HEK293 (cell line): ENCODE results near the gene TEX14.

ENCODE experiments used
- CTCF ChIA-PET: fragments of 350-600 bp; formaldehyde crosslinking; extraction: SDS; loops from one replicate; lab custom pipeline; 2021; ENCODE audit warnings: antibody characterized with exemption; lab: Yijun Ruan, JAX
- POLR2A ChIA-PET: fragments of 300-600 bp; formaldehyde crosslinking; extraction: SDS; loops from one replicate; lab custom pipeline; 2020; ENCODE audit warnings: antibody characterized with exemption, inconsistent platforms; lab: Yijun Ruan, JAX
- H3K27ac ChIP-seq: fragments of 200-500 bp; sonication (Bioruptor generic); 2 replicates; pipeline ENCODE4 v1.5.1; 2014; ENCODE audit warnings: low read depth, low read length, control low read depth, inconsistent platforms; ENCODE audit errors: extremely low read depth
- H3K36me3 ChIP-seq, 2 experiments: fragments of 200-500 bp in 1 of 2; sonication (Bioruptor generic) in 1 of 2; 1 replicate in 1 of 2; 2 replicates in 1 of 2; pipeline ENCODE4 v1.5.1; 2014 to 2017; ENCODE audit warnings: inconsistent platforms in 2 of 2, low read length in 2 of 2; ENCODE audit not compliant: control insufficient read depth in 2 of 2, insufficient read depth in 1 of 2
- H3K4me1 ChIP-seq: fragments of 200-500 bp; sonication (Bioruptor generic); 2 replicates; pipeline ENCODE4 v1.5.1; 2014; ENCODE audit warnings: mild to moderate bottlenecking, low read length, inconsistent platforms; ENCODE audit not compliant: control insufficient read depth, insufficient read depth
- H3K4me3 ChIP-seq: 2 replicates; pipeline ENCODE4 v1.5.1; 2011; ENCODE audit warnings: low read depth, mild to moderate bottlenecking, control low read depth, low read length, moderate library complexity
- H3K9me3 ChIP-seq: fragments of 200-500 bp; sonication (Bioruptor generic); 2 replicates; pipeline ENCODE4 v1.5.1; 2014; ENCODE audit warnings: low read depth, low read length, inconsistent platforms; ENCODE audit not compliant: control insufficient read depth, insufficient read depth
- CTCF ChIP-seq: fragments of 450-650 bp; formaldehyde crosslinking; IDR thresholded peaks from 2 replicates; pipeline ENCODE4 v1.5.1; 2016; ENCODE audit warnings: missing biosample characterization, missing genetic modification characterization
- EGR2 ChIP-seq: fragments of 450-650 bp; formaldehyde crosslinking; IDR thresholded peaks from 2 replicates; pipeline ENCODE4 v1.5.1; 2016; ENCODE audit warnings: low read depth, missing biosample characterization, missing genetic modification characterization
- KLF10 ChIP-seq: fragments of 450-650 bp; IDR thresholded peaks from 2 replicates; pipeline ENCODE4 v1.5.1; 2018; ENCODE audit warnings: missing biosample characterization, mild to moderate bottlenecking, missing genetic modification characterization
- PRDM4 ChIP-seq: fragments of 450-650 bp; formaldehyde crosslinking; IDR thresholded peaks from 2 replicates; pipeline ENCODE4 v1.5.1; 2017; ENCODE audit warnings: missing biosample characterization, missing genetic modification characterization
- REPIN1 ChIP-seq: fragments of 450-650 bp; formaldehyde crosslinking; IDR thresholded peaks from 2 replicates; pipeline ENCODE4 v1.5.1; 2017; ENCODE audit warnings: missing biosample characterization, missing genetic modification characterization, low read depth
- ZNF2 ChIP-seq: fragments of 450-650 bp; formaldehyde crosslinking; IDR thresholded peaks from 2 replicates; pipeline ENCODE4 v1.5.1; 2016; ENCODE audit warnings: missing biosample characterization, missing genetic modification characterization
- ZNF311 ChIP-seq: fragments of 450-650 bp; formaldehyde crosslinking; IDR thresholded peaks from 2 replicates; pipeline ENCODE4 v1.5.1; 2017; ENCODE audit warnings: missing biosample characterization, missing genetic modification characterization, borderline replicate concordance
- ZNF391 ChIP-seq: fragments of 450-650 bp; formaldehyde crosslinking; IDR thresholded peaks from 2 replicates; pipeline ENCODE4 v1.5.1; 2016; ENCODE audit warnings: low read depth, missing biosample characterization, missing genetic modification characterization, borderline replicate concordance
- ZNF624 ChIP-seq: fragments of 450-650 bp; formaldehyde crosslinking; IDR thresholded peaks from 2 replicates; pipeline ENCODE4 v1.5.1; 2017; ENCODE audit warnings: missing biosample characterization, missing genetic modification characterization
- ZNF654 ChIP-seq: fragments of 450-650 bp; formaldehyde crosslinking; IDR thresholded peaks from 2 replicates; pipeline ENCODE4 v1.5.1; 2016; ENCODE audit warnings: low read depth, missing biosample characterization, missing genetic modification characterization
- ZNF660 ChIP-seq: fragments of 450-650 bp; IDR thresholded peaks from 2 replicates; pipeline ENCODE4 v1.5.1; 2018; ENCODE audit warnings: missing biosample characterization, mild to moderate bottlenecking, missing genetic modification characterization
- TF ChIP-seq, protein P1 (sequence below): fragments of 450-650 bp; formaldehyde crosslinking; IDR thresholded peaks from 2 replicates; pipeline ENCODE4 v1.5.1; 2016; ENCODE audit warnings: missing biosample characterization, missing genetic modification characterization
- TF ChIP-seq, protein P2 (sequence below): fragments of 450-650 bp; formaldehyde crosslinking; IDR thresholded peaks from 2 replicates; pipeline ENCODE4 v1.5.1; 2016; ENCODE audit warnings: missing biosample characterization, missing genetic modification characterization

The TEX14 gene

DNA sequence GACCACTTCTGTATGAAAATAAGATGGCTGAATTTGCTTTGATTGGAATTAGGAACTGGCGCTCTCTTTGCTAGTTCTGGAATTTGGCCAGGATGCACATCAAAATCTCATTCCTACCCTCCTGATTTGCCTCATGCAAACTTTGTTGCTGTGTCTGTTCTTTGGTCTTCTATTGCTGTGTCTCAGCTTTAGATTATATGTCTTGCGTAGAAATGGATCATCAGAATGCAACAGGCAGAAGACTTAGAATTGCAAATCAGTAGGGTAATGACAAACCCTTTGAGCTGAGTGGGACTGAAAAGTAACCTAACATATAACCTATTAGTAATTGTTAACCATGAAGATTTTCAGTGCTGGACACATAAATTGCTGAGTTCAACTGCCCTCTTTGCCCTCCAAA, 30.9 kb upstream of the TEX14 start (continued):
- TF ChIP-seq, protein P1, sequence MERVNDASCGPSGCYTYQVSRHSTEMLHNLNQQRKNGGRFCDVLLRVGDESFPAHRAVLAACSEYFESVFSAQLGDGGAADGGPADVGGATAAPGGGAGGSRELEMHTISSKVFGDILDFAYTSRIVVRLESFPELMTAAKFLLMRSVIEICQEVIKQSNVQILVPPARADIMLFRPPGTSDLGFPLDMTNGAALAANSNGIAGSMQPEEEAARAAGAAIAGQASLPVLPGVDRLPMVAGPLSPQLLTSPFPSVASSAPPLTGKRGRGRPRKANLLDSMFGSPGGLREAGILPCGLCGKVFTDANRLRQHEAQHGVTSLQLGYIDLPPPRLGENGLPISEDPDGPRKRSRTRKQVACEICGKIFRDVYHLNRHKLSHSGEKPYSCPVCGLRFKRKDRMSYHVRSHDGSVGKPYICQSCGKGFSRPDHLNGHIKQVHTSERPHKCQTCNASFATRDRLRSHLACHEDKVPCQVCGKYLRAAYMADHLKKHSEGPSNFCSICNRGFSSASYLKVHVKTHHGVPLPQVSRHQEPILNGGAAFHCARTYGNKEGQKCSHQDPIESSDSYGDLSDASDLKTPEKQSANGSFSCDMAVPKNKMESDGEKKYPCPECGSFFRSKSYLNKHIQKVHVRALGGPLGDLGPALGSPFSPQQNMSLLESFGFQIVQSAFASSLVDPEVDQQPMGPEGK: no peak
- TF ChIP-seq, all 188 proteins: peak for 1

DNA sequence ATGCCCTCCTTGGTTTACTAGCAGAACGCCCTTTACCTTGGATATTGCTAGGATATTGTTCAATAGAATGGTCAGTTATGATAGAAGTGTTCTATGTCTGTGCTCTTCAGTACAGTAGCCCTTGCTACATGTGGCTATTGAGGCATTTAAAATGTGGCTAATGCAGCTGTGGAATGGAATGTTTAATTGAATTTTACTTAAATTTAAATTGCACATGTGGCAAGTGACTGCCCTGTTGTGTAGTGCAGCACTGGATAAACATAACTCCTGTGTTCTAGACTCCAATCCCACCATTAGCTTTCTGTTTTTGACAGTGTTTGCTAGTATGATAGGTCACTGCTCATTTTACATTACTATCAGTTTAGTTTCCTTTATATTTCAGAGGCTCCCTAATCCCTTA, 30.4 kb upstream of the TEX14 start:
- ChIA-PET POLR2A (no interaction called here), CTCF (interaction anchor here (0.7 to 1.3 kb wide), 2 partner anchors 11 to 146 kb away, joined by 3 read pairs; no protein-coding TSS in a partner anchor)
- H3K27ac ChIP-seq: no peak overlapping the region
- H3K4me3 ChIP-seq: no peak overlapping the region
- peaks cover 67 to 72% of the 10 kb centered on the region in 2 experiments for H3K36me3 ChIP-seq
- TF ChIP-seq KLF10 (no peak), PRDM4 (no peak), ZNF311 (no peak)
- H3K4me1 ChIP-seq: no peaks in the 10 kb centered on the region
- no peaks in the 10 kb centered on the region for H3K9me3 ChIP-seq

DNA sequence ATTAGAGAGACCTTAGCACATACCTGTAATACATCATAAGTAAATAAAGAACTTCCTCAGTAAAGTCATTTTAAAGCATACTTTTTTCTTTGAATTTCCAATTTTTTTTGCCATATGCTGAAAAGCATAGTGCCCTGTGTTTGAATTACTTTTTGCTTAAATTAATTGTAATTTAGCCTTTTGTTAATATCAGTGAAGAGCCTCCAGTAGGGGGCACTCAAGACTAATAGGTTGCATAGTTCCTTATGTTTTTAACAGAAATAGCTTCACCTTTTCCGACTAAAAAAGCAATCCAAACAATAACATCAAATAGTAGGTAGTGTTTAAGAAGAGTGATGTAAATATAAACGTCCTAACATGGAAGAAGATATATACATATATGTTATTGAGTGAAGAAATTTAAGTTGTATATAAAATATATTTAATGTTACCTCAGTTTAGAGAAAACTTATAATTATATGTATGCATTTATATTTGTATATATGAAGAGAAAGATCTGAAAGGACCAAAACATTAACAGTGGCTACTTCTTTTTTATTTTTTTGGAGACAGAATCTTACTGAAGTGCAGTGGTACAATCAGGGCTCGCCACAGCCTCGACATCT, 19.2 kb upstream of the TEX14 start:
- Histone ChIP-seq H3K4me1 (no peaks in the 10 kb centered on the region), H3K27ac (no peak overlapping the region), H3K9me3 (no peaks in the 10 kb centered on the region), H3K36me3 (peaks cover 79 to 90% of the 10 kb centered on the region in 2 experiments), H3K4me3 (no peak overlapping the region)
- no peak for TF ChIP-seq ZNF624
- TF ChIP-seq ZNF654 (tag by site-specific recombination): peak; percentile 73
- TF ChIP-seq, protein P2, sequence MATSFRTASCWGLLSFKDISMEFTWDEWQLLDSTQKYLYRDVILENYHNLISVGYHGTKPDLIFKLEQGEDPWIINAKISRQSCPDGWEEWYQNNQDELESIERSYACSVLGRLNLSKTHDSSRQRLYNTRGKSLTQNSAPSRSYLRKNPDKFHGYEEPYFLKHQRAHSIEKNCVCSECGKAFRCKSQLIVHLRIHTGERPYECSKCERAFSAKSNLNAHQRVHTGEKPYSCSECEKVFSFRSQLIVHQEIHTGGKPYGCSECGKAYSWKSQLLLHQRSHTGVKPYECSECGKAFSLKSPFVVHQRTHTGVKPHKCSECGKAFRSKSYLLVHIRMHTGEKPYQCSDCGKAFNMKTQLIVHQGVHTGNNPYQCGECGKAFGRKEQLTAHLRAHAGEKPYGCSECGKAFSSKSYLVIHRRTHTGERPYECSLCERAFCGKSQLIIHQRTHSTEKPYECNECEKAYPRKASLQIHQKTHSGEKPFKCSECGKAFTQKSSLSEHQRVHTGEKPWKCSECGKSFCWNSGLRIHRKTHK (tag by site-specific recombination): no peak
- TF ChIP-seq ZNF2 (tag by site-specific recombination): no peak
- TF ChIP-seq ZNF391 (tag by site-specific recombination): no peak
- peak; percentile 24; the same call in 1 of the 2 replicates for TF ChIP-seq CTCF (tag by site-specific recombination)
- TF ChIP-seq ZNF660 (tag by site-specific recombination): 0 out of 2 replicates have a peak, but pooled peaks have one; percentile 45
- no peak for TF ChIP-seq REPIN1 (tag by site-specific recombination)
- TF ChIP-seq EGR2 (tag by site-specific recombination): no peak
- POLR2A ChIA-PET: interaction anchor here (0.6 to 1.0 kb wide), 2 partner anchors 82 to 294 kb away, joined by 3 read pairs; no protein-coding TSS in a partner anchor
- CTCF ChIA-PET: interaction anchor here (0.6 to 5.8 kb wide), 30 partner anchors 9 to 1453 kb away, joined by 3 to 69 read pairs (median 4); partner anchors contain the start of genes PPM1E, RAD51C, TEX14 and TRIM37
